H1 (cell line): Measurements from ENCODE around the gene NEUROD4. TPM values are rescaled to one million over a fixed set of nuclear protein-coding genes. Genes with fewer than 3 reads are reported as not detected.

ENCODE experiments used
- KDM4A ChIP-seq: IDR thresholded peaks from one replicate; pipeline ENCODE4 v1.7.1; 2012; ENCODE audit warnings: low read depth, mild to moderate bottlenecking, moderate library complexity, low read length, inconsistent platforms; ENCODE audit not compliant: severe bottlenecking
- polyA plus RNA-seq, 7 experiments: library from polyadenylated mRNA; depleted of rRNA in 3 of 7; stranded (reverse) in 5 of 7; unstranded in 2 of 7; fragments of >200 nt in 5 of 7; fragments of 200-250 nt in 2 of 7; gene quantifications; 1 replicate in 5 of 7; 2 replicates in 1 of 7; 4 replicates in 1 of 7; pipeline versions ENCODE4 v1.2.1 to v1.2.3, GENCODE V29; 2011 to 2013; ENCODE audit warnings: missing spikeins in 2 of 7, mixed read lengths in 2 of 7
- total RNA-seq: library from RNA; stranded (reverse); fragmentation: NEBNext Ultra II Directional; extraction: Animal tissue kit (Norgen Biotek cat#: 25700); gene quantifications from 2 replicates; pipeline ENCODE4 v1.2.1, GENCODE V29; 2021
- TF ChIP-seq, protein P1 (sequence below): fragments of 300-600 bp; sonication (generic); IDR thresholded peaks from 2 replicates; pipeline ENCODE4 v1.7.1; 2012; ENCODE audit warnings: low read length, moderate library complexity, mild to moderate bottlenecking, inconsistent platforms; ENCODE audit not compliant: insufficient replicate concordance
- TF ChIP-seq, protein P2 (sequence below): IDR thresholded peaks from 2 replicates; pipeline ENCODE4 v1.6.1; 2012; ENCODE audit warnings: inconsistent platforms
- TF ChIP-seq, protein P3 (sequence below): IDR thresholded peaks from 2 replicates; pipeline ENCODE4 v1.6.1; 2012; ENCODE audit warnings: inconsistent platforms

NEUROD4 gene
- total and polyA plus RNA-seq, 2 of the 8 experiments (the other 6 are each of a cell fraction or from before 2014, with no cell fraction given), result not detected

DNA sequence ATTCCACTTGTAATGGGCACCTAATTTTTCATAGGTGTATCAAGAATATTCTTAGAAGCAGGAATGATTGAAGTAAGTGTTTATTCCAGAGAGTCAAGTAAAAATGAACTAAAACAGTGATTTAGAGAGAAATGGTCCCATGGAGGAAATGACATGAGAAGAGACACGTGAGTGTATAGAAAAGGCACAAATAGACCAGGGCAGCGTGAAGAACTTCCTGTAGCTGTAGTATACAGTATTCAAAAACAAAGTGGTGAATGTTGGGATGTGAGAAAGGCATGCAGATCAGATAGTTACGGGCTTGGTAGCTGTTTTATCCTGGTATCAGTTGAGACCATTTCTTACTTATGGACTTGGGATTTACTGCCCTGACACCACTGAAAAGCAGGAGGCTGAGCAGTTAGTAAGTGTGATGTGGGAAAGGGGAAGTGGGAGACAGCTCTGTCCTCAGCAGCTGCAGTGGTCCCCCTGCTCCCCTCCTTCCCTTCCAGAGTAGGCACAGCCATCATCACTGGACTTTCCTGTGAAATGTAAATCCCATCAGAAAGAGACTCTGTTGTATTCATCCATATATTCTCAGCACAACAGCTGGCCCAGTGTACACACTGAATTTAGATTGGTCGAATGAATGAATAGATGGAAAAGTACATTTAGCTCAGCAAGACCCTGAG lies 18.4 kb upstream of the NEUROD4 start (continued):
- TF ChIP-seq, protein P1, sequence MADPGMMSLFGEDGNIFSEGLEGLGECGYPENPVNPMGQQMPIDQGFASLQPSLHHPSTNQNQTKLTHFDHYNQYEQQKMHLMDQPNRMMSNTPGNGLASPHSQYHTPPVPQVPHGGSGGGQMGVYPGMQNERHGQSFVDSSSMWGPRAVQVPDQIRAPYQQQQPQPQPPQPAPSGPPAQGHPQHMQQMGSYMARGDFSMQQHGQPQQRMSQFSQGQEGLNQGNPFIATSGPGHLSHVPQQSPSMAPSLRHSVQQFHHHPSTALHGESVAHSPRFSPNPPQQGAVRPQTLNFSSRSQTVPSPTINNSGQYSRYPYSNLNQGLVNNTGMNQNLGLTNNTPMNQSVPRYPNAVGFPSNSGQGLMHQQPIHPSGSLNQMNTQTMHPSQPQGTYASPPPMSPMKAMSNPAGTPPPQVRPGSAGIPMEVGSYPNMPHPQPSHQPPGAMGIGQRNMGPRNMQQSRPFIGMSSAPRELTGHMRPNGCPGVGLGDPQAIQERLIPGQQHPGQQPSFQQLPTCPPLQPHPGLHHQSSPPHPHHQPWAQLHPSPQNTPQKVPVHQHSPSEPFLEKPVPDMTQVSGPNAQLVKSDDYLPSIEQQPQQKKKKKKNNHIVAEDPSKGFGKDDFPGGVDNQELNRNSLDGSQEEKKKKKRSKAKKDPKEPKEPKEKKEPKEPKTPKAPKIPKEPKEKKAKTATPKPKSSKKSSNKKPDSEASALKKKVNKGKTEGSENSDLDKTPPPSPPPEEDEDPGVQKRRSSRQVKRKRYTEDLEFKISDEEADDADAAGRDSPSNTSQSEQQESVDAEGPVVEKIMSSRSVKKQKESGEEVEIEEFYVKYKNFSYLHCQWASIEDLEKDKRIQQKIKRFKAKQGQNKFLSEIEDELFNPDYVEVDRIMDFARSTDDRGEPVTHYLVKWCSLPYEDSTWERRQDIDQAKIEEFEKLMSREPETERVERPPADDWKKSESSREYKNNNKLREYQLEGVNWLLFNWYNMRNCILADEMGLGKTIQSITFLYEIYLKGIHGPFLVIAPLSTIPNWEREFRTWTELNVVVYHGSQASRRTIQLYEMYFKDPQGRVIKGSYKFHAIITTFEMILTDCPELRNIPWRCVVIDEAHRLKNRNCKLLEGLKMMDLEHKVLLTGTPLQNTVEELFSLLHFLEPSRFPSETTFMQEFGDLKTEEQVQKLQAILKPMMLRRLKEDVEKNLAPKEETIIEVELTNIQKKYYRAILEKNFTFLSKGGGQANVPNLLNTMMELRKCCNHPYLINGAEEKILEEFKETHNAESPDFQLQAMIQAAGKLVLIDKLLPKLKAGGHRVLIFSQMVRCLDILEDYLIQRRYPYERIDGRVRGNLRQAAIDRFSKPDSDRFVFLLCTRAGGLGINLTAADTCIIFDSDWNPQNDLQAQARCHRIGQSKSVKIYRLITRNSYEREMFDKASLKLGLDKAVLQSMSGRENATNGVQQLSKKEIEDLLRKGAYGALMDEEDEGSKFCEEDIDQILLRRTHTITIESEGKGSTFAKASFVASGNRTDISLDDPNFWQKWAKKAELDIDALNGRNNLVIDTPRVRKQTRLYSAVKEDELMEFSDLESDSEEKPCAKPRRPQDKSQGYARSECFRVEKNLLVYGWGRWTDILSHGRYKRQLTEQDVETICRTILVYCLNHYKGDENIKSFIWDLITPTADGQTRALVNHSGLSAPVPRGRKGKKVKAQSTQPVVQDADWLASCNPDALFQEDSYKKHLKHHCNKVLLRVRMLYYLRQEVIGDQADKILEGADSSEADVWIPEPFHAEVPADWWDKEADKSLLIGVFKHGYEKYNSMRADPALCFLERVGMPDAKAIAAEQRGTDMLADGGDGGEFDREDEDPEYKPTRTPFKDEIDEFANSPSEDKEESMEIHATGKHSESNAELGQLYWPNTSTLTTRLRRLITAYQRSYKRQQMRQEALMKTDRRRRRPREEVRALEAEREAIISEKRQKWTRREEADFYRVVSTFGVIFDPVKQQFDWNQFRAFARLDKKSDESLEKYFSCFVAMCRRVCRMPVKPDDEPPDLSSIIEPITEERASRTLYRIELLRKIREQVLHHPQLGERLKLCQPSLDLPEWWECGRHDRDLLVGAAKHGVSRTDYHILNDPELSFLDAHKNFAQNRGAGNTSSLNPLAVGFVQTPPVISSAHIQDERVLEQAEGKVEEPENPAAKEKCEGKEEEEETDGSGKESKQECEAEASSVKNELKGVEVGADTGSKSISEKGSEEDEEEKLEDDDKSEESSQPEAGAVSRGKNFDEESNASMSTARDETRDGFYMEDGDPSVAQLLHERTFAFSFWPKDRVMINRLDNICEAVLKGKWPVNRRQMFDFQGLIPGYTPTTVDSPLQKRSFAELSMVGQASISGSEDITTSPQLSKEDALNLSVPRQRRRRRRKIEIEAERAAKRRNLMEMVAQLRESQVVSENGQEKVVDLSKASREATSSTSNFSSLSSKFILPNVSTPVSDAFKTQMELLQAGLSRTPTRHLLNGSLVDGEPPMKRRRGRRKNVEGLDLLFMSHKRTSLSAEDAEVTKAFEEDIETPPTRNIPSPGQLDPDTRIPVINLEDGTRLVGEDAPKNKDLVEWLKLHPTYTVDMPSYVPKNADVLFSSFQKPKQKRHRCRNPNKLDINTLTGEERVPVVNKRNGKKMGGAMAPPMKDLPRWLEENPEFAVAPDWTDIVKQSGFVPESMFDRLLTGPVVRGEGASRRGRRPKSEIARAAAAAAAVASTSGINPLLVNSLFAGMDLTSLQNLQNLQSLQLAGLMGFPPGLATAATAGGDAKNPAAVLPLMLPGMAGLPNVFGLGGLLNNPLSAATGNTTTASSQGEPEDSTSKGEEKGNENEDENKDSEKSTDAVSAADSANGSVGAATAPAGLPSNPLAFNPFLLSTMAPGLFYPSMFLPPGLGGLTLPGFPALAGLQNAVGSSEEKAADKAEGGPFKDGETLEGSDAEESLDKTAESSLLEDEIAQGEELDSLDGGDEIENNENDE, result no peak
- TF ChIP-seq, protein P2, sequence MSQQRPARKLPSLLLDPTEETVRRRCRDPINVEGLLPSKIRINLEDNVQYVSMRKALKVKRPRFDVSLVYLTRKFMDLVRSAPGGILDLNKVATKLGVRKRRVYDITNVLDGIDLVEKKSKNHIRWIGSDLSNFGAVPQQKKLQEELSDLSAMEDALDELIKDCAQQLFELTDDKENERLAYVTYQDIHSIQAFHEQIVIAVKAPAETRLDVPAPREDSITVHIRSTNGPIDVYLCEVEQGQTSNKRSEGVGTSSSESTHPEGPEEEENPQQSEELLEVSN, result no peak
- TF ChIP-seq KDM4A, result no peak
- TF ChIP-seq, protein P3, sequence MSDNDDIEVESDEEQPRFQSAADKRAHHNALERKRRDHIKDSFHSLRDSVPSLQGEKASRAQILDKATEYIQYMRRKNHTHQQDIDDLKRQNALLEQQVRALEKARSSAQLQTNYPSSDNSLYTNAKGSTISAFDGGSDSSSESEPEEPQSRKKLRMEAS, result no peak
